IPS DF 6.9 (cell line): ENCODE data around the gene LGALS7.
"Not testable (repeated sequence)": the region's sequence is repeated elsewhere in the genome, so short reads cannot be mapped to it uniquely, and the experiment has no call there.

Experiments
- DNase-seq: peaks from one replicate; pipeline ENCODE4 v3.0.0-alpha.2; 2013; ENCODE audit warnings: low read depth, low spot score
- H3K27ac ChIP-seq: one replicate; pipeline ENCODE4 v1.5.1; 2013; ENCODE audit warnings: low read length, control low read depth
- H3K27me3 ChIP-seq: 2 replicates; pipeline ENCODE4 v1.6.1; 2013; ENCODE audit warnings: mild to moderate bottlenecking, low read length; ENCODE audit not compliant: control insufficient read depth, insufficient read depth
- H3K36me3 ChIP-seq: 2 replicates; pipeline ENCODE4 v1.6.1; 2013; ENCODE audit warnings: low read length; ENCODE audit not compliant: control insufficient read depth, insufficient read depth
- H3K4me1 ChIP-seq: 2 replicates; pipeline ENCODE4 v1.6.1; 2013; ENCODE audit warnings: low read length; ENCODE audit not compliant: control insufficient read depth, insufficient read depth
- H3K4me3 ChIP-seq: 2 replicates; pipeline ENCODE4 v1.5.1; 2013; ENCODE audit warnings: mild to moderate bottlenecking, low read length
- H3K9me3 ChIP-seq: 2 replicates; pipeline ENCODE4 v1.6.1; 2013; ENCODE audit warnings: low read length, inconsistent platforms; ENCODE audit not compliant: control insufficient read depth, insufficient read depth
- WGBS: extraction: QIAGEN DNeasy Blood & Tissue Kit; methylation state at CpG from one replicate; pipeline ENCODE4 v1.1.7; 2013; ENCODE audit warnings: mixed read lengths, missing lambda C conversion rate; ENCODE audit not compliant: insufficient read length, insufficient coverage; 5-methylcytosine and 5-hydroxymethylcytosine counted together

Gene LGALS7

DNA sequence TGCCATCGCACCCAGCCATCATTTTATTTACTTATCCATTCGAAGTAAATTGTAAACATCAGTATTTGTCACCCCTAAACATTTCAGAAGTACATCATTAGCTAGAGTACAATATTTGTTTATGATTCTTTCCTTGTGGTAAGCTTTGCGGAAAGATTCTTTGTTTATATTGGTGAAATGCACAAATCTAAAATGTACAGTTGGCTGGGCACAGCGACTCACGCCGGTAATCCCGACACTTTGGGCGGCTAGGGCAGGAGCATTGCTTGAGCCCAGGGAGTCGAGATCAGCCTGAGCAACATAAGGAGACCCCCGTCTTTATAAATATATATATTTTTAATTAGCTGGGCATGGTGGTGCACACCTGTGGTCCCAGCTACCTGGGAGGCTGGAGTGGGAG lies 25.8 kb upstream of the LGALS7 start:
- Histone ChIP-seq H3K4me3 (no peak overlapping the region), H3K4me1 (no peaks in the 10 kb centered on the region), H3K27ac (no peak overlapping the region), H3K27me3 (no peaks in the 10 kb centered on the region), H3K9me3 (no peaks in the 10 kb centered on the region), H3K36me3 (no peaks in the 10 kb centered on the region)
- WGBS, result no CpG with 5 or more reads among the region's 10 CpGs
- DNase-seq, result no peak

- H3K36me3 ChIP-seq, H3K4me1 ChIP-seq, H3K27ac ChIP-seq, H3K4me3 ChIP-seq, H3K27me3 ChIP-seq, H3K9me3 ChIP-seq, DNase-seq: not testable (repeated sequence)
- WGBS, result no CpG with 5 or more reads among the region's 33 CpGs
These were observed 24.5 kb upstream of the LGALS7 start for GRCh38 chr19:38797781-38798180.

- DNase-seq, result no peak
- no CpG with 5 or more reads among the region's 2 CpGs for WGBS
- no peaks in the 10 kb centered on the region; the same call in 1 of the 2 replicates for H3K36me3 ChIP-seq
- no peaks in the 10 kb centered on the region for H3K27me3 ChIP-seq
- no peaks in the 10 kb centered on the region for H3K9me3 ChIP-seq
- no peaks in the 10 kb centered on the region for H3K4me1 ChIP-seq
- no peak overlapping the region for H3K4me3 ChIP-seq
- no peak overlapping the region for H3K27ac ChIP-seq
These were observed 22.8 kb upstream of the LGALS7 start for GRCh38 chr19:38796154-38796553.

- no peaks in the 10 kb centered on the region for H3K27me3 ChIP-seq
- H3K4me3 ChIP-seq, result no peak overlapping the region
- DNase-seq, result no peak
- H3K4me1 ChIP-seq, result no peaks in the 10 kb centered on the region
- H3K36me3 ChIP-seq, result no peaks in the 10 kb centered on the region; the same call in 1 of the 2 replicates
- no CpG with 5 or more reads among the region's 4 CpGs for WGBS
- H3K9me3 ChIP-seq, result no peaks in the 10 kb centered on the region
- no peak overlapping the region for H3K27ac ChIP-seq
These were observed 22.2 kb upstream of the LGALS7 start for GRCh38 chr19:38795549-38795948.

DNA sequence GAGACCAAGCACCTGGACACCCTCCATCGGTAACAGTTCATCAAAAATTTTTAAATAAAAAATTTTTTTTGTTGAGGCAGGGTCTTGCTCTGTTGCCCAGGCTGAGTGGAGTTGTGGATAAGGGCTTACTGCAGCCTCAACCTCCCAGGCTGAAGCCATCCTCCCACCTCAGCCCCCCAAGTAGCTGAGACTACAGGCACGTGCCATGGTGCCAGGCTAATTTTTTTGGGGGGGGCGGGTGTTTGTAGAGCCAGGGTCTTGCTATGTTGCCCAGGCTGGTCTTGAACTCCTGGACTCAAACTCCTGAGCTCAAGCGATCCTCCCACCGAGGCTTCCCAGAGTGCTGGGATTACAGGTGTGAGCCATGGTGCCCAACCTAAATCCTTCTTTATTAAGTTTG lies 20.4 kb upstream of the LGALS7 start:
- no peak for DNase-seq
- WGBS, result no CpG with 5 or more reads among the region's 5 CpGs
- no peak overlapping the region for H3K27ac ChIP-seq

GRCh38 chr19:38793177-38793576 lies 19.9 kb upstream of the LGALS7 start:
- H3K4me1 ChIP-seq, result no peaks in the 10 kb centered on the region
- no peaks in the 10 kb centered on the region; the same call in 1 of the 2 replicates for H3K36me3 ChIP-seq
- DNase-seq, result no peak
- H3K9me3 ChIP-seq, result no peaks in the 10 kb centered on the region
- H3K27me3 ChIP-seq, result no peaks in the 10 kb centered on the region
- H3K27ac ChIP-seq, result no peak overlapping the region
- no peak overlapping the region for H3K4me3 ChIP-seq
- WGBS, result no CpG with 5 or more reads among the region's 8 CpGs

More for the DNA sequence above, 20.4 kb upstream of the LGALS7 start:
- no peaks in the 10 kb centered on the region for H3K9me3 ChIP-seq
- no peaks in the 10 kb centered on the region for H3K27me3 ChIP-seq
- no peak overlapping the region for H3K4me3 ChIP-seq
- no peaks in the 10 kb centered on the region; the same call in 1 of the 2 replicates for H3K36me3 ChIP-seq
- no peaks in the 10 kb centered on the region for H3K4me1 ChIP-seq

GRCh38 chr19:38792250-38793111 lies 19.2 kb upstream of the LGALS7 start:
- WGBS, result no CpG with 5 or more reads among the region's 71 CpGs
- Histone ChIP-seq H3K4me1 (no peaks in the 10 kb centered on the region), H3K36me3 (no peaks in the 10 kb centered on the region; the same call in 1 of the 2 replicates), H3K9me3 (no peaks in the 10 kb centered on the region), H3K4me3 (peak overlapping the region; percentile 33; the same call in 1 of the 2 replicates), H3K27ac (no peak overlapping the region), H3K27me3 (no peaks in the 10 kb centered on the region)
- DNase-seq, result no peak

- DNase-seq, H3K9me3 ChIP-seq, H3K27ac ChIP-seq, H3K4me1 ChIP-seq, H3K4me3 ChIP-seq, H3K36me3 ChIP-seq, H3K27me3 ChIP-seq: not testable (repeated sequence)
- no CpG with 5 or more reads among the region's 40 CpGs for WGBS
These were observed 18.2 kb upstream of the LGALS7 start for GRCh38 chr19:38791451-38792064.

- not testable (repeated sequence) for H3K27me3 ChIP-seq, DNase-seq, H3K9me3 ChIP-seq, H3K36me3 ChIP-seq, H3K4me1 ChIP-seq, H3K27ac ChIP-seq, H3K4me3 ChIP-seq
- no CpG with 5 or more reads among the region's 49 CpGs for WGBS
These were observed 17.4 kb upstream of the LGALS7 start for GRCh38 chr19:38790507-38791403.
